NOMO-1 treated with DMSO at 0.1 percent for 48 hours (cell line): ENCODE data around the gene KCNH1.
"Not testable (repeated sequence)": the region's sequence is repeated elsewhere in the genome, so short reads cannot be mapped to it uniquely, and the experiment has no call there.

ENCODE experiments used
- DNase-seq: peaks from one replicate; lab custom pipeline; 2025; ENCODE audit not compliant: unreplicated experiment; lab: John Stamatoyannopoulos, UW

The KCNH1 gene

GRCh38 chr1:210690236-210690635 lies 443.7 kb downstream of the KCNH1 start:
- DNase-seq, result no peak

DNA sequence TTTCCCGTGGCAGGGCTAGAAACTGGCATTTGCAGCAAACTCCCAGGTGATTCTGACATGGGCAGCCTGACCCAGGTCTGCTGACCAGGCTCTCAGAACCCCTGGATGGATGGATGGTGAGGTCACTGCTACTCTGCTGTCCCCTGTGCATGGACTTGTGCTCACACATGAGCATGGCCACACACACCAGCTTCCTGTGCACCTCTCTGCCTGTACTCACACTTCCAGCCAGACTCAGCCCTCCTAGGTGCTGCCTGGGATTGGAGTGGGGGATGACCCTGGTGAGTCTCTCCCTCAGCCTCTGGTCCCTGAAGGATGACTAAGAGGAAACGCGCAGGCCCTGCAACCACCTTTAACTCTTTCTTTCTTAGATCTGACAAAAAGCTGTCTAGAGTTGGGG lies 444.1 kb downstream of the KCNH1 start:
- DNase-seq, result no peak

- DNase-seq, result peak; percentile 6
These were observed 445.3 kb downstream of the KCNH1 start for GRCh38 chr1:210688512-210689234.

DNA sequence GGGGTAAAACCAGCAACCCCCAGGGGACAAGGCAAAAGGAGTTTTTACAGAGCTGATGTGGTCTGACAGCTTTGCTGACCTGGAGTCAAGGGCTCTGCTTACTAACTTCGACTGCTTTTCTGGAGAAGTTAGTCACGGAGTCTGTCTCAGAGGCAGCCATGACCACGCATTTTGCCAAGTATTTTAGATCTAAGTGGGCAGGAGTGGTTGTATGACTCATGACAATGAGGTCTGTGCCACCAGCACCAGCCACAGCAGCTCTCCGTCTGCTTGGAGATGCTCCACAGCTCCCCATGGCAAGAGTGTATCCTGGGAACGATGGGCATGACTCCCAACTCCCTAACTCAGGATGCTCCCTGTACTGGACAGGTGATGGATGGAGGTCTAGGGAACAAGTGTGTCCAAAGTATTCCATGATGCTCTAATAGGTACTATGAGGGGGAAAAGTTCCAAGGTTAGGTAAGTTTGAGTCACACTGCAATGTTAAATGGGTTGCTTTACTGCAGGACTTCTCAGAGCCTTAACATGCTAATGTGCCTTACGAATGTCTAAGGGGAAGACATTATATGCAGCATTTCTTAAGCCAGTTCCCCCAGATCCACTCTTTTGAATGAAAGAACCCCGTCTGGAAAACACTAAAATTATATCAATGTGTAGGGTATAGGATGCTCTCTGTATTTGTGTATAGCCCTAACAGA lies 446.2 kb downstream of the KCNH1 start:
- DNase-seq, result no peak

DNA sequence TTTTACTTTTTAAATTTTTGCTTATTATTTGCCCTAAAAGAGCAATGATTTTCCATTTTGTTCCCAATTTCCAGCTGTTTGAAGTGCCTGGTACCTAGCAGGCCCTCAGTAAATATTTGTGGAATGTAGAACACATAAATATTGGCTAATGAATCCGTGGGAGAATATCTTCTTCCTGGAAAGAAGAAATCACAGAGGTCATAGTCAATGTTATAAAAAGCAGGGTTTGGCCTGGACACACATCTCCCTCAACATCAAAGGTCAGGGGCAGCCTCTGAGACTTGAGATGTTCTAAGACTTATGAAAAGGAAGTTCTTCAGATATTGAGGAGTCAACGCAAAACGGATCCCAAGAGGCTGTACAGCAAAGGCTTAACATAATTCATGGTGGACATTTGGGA lies 447.1 kb downstream of the KCNH1 start:
- DNase-seq, result no peak

DNA sequence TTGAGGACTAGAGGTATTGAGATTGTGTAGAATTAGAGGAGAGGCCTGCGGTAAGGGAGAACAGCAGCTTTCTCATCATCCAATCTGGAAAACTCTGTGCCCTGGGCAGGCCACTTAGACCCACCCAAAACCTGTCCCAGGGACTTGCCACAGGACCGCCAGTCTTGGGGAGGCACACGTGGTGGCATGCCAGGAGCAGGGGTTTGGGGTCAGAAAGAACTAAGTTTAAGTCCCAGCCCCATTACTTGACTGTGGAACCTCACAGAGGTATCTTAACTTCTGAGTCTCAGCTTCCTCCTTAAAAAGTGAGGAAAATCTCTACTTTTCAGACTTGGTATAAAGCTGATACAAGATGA lies 448.7 kb downstream of the KCNH1 start:
- DNase-seq, result no peak

DNA sequence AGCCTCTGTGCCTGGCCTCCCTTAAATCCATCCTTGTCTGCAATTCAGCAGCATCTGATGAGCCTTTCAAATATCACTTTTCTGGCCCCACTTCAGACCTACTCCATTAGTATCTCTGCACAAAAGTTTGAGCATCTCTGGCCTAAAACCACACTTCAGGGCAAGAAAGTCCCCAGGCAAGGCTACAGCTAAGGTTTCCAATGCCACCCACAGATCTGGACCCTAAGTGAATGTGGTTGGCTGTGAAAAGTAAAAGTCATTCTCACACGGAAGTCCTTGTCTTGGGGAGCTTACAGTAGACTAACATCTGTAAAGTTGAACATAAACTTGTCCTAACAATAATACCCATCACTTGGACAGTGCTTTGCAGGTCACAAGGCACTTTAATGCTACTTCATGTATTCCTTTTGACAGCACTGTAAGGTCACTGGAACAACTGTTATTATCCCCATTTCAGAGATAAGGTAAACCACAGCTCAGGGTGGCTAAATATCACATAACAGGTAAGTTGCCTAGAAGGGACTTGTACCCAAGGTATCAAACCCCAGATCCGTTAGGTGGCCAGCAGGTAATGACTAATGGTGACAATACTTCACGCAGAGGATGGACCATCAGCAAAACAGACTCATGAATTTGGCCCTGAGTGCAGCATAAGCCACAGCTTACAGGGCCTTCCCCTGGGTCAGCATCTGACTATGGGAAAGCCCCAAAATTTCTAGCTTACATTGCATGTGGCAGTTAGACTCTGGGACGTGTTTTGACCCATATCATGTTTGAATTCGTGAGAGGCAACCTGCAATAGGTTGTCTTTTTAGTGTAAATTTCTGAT lies 449.3 kb downstream of the KCNH1 start:
- DNase-seq, result no peak

GRCh38 chr1:210683403-210684047 lies 450.4 kb downstream of the KCNH1 start:
- DNase-seq, result no peak

DNA sequence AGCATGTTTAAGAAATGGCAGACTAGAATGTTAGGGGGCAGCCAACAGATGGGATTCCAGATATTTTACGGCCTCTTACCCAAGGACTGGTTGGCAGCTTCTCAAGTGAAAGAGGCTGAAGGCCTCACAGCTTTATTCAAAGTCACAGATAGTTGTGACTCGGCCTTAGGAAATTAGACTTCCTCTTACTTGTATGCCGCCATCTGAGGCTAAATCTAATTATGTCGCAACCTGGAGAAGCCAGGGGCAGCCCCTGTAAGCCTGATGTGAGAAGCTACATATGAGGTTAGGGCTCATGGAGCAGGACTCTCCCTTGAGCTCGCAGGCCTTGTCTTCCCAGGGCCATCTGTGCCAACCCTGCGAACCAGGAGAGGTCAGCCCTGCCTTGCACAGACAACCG lies 452.8 kb downstream of the KCNH1 start:
- peak; percentile 90 for DNase-seq

- no peak for DNase-seq
These were observed 455.6 kb downstream of the KCNH1 start for GRCh38 chr1:210678306-210678705.

- DNase-seq, result no peak
These were observed 456.4 kb downstream of the KCNH1 start for GRCh38 chr1:210677533-210677932.

- no peak for DNase-seq
These were observed 457.4 kb downstream of the KCNH1 start for GRCh38 chr1:210676539-210676938.

GRCh38 chr1:210674151-210674550 lies 459.8 kb downstream of the KCNH1 start:
- DNase-seq, result no peak

GRCh38 chr1:210669951-210670350 lies 464.0 kb downstream of the KCNH1 start:
- no peak for DNase-seq

GRCh38 chr1:210663730-210664573 lies 470.0 kb downstream of the KCNH1 start:
- DNase-seq, result no peak

DNA sequence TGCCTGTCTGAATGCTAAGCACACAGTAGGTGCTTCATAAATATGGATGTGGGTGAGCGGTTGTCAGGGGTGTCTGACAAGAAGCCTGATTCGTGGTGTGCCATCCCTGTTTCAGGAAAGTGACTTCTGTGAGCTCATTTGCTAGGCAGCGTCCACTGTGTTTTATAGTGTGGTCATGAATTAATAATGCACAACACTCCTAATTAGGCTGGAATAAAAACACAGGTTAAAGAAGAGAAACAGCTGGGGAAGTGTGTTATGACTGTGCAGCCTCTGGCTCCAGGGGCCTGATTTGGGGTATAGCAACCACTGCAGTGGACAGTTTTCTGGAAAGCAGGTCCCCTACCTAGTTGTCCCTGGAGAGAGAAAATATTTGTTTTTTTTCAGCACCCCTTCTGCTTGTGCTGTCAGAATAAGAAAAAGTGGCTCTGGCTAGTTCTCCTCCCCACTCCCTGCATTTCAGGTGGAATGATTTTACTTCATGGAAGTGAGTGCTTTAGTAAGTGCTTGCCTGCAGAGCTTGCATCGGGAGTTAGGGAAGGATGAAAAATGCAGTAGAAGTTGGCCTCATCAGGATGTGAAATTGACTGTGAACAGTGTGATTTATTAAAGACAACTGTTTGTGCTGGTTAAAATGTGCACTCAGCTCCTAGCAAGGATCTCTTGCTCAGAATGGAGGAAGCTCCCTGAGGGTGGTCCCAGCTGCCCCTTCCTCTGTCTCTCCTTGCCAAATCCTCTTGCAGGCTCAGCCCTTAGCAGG lies 471.5 kb downstream of the KCNH1 start:
- DNase-seq, result no peak

DNA sequence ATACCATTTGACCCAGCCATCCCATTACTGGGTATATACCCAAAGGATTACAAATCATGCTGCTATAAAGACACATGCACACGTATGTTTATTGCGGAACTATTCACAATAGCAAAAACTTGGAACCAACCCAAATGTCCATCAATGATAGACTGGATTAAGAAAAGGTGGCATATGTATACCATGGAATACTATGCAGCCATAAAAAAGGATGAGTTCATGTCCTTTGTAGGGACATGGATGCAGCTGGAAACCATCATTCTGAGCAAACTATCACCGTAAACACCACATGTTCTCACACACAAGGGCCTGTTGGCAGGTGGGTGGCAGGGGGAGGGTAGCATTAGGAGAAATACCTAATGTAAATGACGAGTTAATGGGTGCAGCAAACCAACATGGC lies 472.4 kb downstream of the KCNH1 start:
- not testable (repeated sequence) for DNase-seq

DNA sequence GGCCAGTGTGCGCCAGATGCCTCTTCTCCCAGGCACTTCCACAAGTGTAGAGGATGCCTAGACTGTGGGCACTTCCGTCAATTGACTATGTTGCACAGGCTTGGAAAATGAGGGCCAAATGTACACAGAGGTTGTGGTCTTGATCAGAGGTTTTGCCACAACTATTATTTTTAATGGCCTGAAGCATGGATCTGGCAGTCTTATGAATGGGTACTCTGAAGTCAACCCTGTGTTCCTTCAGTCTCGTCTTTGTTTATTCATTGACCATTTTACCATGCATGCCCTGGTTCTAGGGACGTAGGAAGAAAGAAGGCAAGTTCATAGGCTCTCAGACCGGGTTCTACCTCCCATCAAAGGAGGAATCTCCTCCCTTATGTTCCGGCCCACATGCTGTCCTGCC lies 476.1 kb downstream of the KCNH1 start:
- no peak for DNase-seq

GRCh38 chr1:210655511-210655910 lies 478.4 kb downstream of the KCNH1 start:
- DNase-seq, result no peak
